Left renal cortex interstitium (tissue), 4 donors: ENCODE data around the gene SEBOX. TPM values are rescaled to one million over a fixed set of nuclear protein-coding genes. Genes with fewer than 3 reads are reported as not detected.

Source experiments
- DNase-seq, 4 donors: peaks; one replicate each; pipeline ENCODE4 v3.0.0-alpha.2; 2013; ENCODE audit warnings: low read depth in 4 of 4, low spot score in 2 of 4, missing footprints in 1 of 4
- polyA plus RNA-seq, 4 donors: library from polyadenylated mRNA; unstranded; fragments of 120-200 nt; gene quantifications; one replicate each; pipeline ENCODE4 v1.2.1, GENCODE V29; 2013; ENCODE audit not compliant: insufficient read length in 4 of 4

SEBOX gene, protein sequence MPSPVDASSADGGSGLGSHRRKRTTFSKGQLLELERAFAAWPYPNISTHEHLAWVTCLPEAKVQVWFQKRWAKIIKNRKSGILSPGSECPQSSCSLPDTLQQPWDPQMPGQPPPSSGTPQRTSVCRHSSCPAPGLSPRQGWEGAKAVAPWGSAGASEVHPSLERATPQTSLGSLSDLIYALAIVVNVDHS
- not detected for polyA plus RNA-seq

DNA sequence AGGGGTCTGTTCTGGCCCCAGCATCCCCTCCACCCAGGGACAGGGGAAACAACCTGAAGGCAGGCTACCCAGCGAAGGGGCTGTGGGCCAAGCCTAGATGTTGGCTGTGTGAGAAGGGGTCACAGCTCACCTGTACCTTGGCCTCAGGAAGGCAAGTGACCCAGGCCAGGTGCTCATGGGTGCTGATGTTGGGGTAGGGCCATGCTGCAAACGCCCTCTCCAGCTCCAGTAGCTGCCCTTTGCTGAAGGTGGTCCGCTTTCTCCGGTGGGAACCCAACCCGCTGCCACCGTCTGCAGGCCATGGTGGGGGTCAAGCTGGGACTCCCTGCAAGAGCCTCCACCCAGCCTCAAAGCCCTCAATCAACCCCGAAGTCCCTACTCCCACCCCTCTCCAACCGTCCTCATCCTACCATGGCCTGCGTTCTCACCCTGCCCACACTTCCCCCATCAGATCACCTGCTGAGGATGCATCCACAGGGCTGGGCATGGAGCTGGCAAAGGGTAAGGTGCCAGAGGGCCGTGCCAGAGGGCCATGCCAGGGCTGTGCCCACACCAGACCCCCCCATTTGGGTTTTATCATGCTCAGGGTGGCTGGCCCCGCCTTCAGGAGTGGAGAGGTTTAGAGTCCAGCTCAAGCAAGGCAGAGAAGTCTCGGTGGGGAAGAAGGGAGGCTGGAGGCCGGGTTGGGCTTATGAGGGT, at the start of gene SEBOX:
Gene SEBOX, minus strand, starts transcription at position 535 of the 699 bp plus-strand sequence. Its CDS starts 48 bp downstream, at position 487.
- no peak for DNase-seq

DNA sequence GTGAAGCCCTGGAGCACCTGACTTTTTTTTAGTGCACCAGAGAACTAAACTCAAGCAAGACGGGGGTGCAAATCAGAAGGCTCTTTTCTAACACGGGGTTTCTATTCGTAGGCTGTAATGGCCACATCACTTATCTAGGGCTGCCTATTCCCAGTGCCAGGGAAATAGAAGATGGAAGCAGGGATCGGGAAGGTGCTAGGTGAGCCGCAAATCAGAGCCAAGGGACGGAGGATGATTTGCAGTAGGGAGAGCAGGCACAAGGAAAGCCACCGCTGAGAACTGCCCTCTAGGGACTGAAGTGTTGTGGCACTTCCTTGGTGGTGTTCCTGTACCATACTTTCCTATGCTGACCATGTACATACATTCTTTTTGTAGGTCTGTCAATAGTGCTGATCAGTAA, 48.8 kb upstream of the SEBOX start:
- DNase-seq = no peak

DNA sequence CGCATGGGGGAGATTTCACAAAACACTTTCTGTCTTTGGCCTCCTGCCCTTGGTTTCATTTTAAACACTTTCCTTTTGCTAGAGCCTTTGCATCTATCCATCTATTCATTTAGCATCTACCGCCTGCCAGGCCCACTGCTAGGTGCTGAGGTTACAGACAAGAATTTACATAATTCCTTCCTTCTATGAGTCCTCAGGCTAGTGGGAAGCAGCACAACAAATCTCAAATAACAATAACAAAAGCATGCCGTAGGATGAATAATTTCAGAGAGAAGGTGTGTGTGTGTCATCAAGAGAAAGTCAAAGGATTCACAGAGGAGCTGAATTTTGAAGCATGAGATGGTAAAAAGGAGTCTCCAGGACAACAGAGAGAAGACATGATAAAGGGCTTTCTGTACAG, 47.1 kb upstream of the SEBOX start:
- no peak for DNase-seq

DNA sequence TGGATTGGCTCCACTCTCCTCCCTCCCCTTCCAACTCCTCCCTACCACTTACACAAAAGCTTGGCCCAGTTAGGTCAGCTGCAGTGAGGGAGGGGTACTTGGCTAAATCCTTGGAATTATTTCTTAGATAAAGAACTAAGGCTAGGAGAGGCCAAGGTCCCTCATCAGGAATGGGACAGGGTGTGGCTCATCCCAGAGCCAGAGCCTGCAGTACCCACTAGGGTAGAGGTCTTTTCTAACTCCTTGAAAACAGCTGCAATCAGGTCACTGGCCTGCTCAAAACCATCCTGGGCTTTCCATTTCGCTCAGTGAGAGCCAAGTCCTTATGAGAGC, 42.9 kb upstream of the SEBOX start:
- no peak for DNase-seq

DNA sequence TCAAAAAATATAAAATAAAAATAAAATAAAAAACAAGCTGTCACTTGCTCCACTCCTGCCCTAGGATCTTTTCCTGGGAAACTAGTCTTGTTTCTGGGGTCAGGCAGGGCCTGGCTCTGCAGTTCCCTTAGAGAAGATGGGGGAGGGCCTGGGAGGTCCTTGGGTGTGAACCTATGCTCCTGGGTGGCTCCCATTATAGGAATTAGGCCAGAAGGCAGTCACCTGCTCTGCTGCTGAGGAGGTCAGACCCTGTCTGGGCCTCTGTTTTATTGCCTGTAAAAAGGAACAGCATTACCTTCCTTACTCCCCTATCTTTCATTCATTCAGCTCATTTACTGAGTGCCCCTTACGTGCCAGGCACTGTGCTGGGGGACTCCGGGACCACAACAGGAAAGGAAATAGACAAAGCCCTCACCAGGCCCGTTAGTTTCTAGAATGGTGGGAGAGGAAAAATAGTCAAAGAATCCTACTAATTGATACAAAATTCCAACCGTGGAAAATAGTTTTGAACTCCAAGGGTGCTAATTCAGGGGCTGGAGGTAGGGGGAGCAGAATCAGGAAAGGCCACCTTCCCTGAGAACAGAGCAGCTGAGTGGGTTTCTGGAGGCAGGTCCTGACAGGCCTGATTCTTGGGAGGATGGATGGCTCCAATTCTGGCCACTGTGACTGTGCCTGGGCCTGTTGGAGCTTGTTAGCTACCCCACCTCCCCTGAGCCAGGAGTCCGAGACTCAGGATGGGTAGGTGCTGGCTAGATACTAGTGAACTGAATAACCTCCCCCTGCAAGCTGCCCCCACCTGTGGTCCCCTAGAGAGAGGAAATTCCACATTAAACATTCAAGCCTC, 42.4 kb upstream of the SEBOX start:
- DNase-seq = no peak

DNA sequence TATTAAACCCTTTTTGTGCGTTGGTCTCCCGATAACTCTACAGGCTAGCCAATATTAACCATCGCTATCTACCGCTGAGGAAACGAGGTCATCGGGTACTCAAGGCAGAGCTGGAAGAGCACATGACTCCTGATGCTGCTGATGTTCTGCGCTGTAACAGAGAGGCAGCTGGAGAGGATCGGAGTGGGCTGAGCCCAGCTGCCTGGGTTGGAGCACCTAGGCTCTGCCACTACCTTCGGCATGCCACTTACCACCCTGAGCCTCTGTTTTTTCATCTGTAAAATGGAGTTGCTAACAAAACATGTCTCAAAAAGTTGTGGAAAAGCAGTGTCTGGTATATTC, 41.4 kb upstream of the SEBOX start:
- DNase-seq = no peak

DNA sequence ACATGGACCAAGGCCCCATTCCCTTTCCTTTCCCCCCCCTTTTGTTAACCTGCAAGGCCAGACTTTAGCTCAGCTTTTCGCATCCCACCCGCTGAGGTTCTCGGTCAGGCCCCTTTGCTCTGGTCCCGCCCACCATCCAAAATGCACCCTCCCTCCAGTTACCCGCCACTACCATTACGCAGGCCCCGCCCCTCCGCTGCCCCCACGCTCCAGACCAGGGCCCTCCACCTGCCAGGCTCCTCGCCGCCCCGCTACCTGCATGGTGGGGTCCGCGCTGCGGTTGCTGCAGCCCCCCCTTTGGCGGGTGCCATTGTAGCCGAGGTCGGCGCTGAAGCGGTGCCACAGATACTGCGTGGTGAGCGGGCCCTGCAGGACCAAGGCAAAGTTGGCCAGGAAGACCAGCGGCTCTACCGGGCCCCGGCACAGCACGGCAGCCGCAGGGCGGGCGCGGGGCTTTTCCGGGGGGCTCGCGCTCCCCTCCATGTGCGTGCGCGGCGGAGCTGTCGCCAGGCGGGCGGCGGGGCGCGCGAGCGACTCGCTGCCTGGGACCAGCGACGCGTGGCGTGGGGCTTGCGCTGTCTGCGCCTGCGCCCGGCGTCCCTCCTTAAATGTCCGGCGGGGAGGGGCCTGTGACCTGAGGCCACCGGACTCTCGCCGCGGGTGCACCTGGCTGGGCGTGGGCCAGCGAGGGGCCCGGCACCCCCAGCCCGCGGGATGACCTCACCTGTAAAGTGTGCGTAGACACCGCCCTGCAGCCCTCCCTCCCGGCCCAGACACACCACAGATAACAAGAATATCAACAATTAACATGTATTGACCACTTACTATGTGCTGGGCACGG, 40.9 kb upstream of the SEBOX start, which contains the start of gene SLC46A1:
Gene SLC46A1, minus strand, starts transcription at position 581 of the 841 bp plus-strand sequence. Its CDS starts 98 bp downstream, at position 483.
- peak in 1 of 4 donors; percentile 29 for DNase-seq

DNA sequence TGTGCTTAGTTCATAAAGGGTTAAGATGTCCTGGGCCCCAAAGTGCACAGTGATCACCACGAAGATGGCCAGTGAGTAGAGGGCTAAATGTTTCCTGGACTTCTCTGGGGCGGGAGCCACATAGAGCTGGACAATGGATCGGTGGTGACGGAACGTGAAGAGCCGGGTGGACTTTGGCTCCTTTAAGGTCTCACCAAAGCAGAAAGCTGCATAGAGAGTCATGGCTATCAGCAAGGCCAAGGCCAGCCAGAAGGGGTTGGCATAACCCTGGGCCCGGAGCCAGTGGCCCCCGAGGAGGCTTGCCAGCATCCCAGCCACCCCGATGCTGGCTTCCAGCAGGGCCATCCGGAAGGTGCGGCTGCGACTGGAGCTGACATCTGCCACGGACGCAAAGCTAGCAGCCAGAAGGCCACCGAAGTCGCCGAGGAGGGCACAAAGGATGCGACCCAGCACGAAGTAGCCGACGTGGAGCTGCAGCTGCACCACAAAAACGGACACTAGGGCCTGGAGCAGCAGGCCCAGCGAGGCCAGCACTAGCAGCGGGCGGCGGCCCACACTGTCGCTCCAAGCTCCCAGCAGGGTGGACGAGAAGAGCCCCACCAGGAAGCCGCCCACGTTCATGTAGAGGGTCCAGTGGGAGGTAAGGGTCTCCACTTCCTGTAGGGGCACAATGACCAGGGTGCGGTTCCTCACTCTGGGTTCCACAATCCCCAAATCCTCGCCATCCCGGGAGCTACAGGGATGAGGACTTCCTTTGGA, 40.0 kb upstream of the SEBOX start:
- DNase-seq = no peak

DNA sequence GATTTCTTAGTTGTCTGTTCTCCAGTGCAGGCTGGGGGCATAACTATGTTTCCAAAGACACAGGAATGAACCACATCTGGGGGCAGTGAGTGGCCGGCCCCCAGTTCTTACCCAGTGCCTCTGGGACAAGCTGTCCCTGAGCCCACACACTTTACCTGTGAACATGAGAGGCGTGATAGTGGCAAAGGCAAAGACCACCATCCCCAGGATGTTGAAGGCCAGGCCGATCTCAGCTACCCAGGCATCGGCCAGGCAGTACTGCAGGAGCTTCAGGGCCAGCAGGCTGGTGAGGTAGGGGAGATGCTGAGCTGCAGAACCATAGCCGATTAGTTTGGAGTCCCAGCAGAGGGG, 39.4 kb upstream of the SEBOX start:
- DNase-seq = no peak

DNA sequence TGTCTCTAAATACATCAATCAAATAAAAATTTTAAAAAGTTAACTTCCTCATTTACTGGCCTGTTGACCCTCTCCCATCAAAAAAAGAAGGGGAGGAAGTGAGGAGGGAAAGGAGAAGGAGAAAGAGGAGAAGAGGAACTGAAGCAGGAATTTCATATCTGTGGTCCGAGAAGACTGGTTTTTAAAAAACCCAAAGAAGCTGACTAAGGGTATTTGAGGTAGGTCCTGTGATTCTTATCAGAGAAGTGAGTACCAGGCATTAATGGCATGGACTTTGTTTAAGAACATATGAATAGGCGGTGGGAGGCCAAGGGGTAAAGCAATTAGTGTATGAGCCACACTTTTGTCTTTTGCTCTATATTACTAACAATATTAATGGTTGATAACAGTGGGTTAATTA, 39.0 kb upstream of the SEBOX start:
- DNase-seq = no peak

DNA sequence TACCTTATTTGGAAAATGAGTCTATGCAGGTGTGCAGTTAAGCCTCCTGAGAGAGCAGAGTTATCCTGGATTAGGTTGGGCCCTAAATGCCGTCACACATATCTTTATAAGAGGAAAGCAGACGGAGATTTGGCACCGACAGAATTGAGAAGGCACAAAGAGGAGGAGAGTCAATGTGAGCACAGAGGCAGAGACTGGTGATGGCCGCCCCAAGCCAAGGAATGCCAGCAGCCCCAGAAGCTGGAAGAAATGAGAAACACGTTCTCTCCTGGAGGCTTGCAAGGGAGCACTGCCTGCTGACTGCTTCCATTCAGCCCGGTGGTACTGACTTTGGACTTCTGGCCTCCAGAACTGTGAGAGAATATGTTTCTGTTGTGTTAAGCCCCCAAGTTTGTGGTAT, 37.8 kb upstream of the SEBOX start:
- DNase-seq = no peak

DNA sequence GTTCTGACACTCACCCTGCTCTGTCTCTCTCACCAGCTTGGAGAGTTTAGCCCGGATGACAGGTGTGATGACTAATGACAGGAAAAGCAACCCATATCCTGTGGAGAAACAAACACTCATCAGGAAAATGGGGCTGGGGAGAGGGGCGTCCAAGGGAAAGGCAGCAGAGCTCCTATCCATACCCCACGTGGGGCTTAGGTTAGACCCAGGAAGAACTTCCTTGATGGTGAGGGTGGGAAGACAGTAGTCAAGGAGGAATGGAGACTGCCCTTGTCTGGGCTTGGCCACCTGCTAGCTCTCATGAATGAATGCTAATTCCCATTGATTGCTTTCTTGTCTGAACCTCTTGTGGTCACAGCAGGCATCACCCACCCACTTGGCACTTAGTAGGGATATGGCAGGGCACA, 37.2 kb upstream of the SEBOX start:
- DNase-seq = no peak

DNA sequence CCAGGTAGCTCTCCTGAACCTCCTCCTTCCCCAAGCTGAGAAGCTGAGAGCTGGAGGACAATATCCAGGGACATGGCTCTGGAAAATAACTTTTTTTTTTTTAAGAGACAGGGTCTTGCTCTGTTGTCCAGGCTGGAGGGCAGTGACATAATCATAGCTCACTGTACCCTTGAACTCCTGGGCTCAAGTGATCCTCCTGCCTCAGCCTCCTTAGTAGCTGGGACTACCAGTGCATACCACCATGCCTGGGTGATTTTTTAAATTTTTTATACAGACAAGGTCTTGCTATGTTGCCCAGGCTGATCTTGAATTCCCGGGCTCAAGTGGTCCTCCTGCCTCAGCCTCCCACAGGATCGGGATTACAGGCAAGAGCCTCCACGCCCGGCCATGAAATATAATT, 34.8 kb upstream of the SEBOX start:
- DNase-seq = no peak

DNA sequence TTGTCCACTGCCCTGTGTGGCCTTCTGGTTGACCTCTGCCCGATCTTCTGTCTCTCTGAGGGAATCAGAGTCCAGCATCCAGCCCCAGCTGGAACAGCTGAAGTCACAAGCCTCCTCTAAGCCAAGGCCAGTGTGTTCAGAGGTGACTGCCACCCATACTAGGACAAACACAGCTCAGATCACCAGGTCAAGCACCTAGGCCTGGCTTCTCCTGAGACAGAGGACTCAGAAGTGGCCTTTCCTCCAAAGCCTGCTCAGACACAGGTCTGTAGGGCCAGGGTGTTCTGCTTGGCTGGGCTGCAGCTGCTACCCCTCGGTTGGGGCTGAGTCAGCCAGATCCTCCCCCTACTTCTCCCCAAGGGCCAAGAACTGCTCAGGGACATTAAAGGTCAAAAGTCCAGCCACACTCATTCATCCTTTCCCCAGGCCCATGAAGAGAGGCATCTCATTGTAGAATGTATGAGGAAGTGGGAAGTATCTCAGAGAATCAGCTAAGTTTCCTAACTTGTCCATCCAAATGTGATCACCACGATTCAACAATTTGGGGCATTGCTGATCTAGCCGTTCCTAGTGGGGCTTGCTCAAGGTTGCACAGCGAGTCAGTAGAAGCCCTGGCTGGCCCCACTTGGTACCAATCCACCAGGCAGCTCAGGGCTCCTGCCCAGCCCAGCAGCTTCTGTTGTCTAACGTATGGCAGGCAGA, 33.4 kb upstream of the SEBOX start:
- no peak for DNase-seq

DNA sequence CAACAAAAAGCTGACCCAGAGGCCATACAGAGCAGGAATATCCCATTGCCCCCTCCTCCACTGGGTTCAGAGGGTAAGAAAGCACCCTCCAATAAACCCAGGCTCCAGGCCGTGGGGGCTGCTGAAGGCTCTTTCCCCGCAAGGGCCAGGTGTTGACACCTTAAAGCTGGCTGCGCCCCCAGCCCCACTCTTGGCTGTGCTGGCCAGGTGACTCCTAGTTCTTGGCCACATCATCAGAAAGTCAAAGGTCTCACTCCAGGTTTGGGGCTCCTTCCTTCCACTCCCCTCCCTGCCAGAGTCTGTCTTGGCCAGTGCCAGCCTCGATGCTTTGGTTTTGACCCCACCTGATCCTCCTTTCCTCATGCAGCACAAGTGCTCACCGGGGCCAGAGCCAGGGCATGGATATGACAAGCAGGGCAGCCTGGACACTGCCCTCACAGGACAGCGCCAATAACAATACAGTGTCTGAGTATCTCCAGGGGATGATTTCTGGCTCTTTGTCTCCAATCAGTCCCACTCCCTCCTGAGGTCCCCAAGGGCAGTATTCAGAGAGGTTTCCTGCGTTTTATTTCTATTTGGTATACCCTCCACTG, 32.8 kb upstream of the SEBOX start:
- no peak for DNase-seq

DNA sequence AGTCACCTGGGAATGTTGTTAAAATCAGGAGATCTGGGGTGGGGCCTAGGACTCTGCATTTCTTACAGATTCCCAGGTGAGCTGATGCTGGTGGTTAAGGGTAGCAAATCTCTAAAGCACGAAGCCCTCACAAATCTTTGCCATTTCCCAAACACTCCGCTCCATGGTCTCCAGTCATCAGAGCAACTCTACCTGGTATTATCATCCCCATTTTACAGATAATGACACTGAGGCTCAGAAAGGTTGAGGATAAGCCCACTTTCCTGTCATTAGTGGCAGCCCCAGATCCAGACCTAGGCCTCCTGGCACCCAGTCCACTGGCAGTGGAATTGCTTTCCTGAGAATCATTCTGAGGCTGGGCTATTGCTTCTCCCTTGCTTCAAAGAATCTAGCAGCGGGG, 32.3 kb upstream of the SEBOX start:
- DNase-seq = no peak

DNA sequence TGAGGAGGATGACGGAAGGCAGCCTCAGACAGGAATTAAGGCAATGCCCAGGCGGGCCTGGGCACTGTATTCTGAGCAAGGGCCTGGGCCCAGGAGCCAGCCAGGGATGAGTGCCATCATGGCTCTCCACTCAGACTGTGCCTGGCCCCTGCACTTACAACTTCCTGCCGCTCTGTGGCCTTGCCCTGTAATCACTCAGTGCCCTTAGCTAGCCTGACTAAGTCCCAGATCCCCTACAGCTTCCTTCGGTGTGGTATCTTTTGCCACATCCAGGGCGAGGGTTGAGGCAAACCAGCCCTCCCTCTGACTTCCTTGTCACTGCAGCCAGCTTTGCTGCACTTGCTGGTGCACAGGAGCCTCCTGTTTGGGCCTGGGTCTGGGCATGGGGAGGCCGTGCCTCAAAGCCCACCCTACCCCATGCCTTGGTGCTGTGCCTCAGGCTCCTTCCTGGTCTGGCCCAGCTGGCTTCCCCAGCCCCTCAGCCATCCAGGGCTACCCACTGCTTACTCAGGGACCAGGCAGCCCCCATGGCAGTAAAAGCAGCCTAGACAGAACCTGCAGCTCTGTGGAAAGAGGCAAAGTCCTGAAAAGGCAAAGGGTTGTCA, 31.7 kb upstream of the SEBOX start:
- no peak for DNase-seq

DNA sequence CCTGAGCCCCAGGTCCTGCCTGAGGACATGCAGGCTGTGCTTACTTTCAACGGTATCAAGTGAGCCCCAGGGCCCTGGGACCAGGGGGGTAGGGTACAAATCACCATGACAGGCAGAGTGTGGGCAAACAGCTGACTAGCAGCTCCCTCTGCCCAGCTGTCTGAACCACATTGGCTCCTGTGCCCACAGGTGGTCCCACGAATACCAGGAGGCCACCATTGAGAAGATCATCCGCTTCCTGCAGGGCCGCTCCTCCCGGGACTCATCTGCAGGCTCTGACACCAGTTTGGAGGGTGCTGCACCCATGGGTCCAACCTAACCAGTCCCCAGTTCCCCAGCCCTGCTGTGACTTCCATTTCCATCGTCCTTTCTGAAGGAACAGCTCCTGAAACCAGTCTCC, 31.0 kb upstream of the SEBOX start:
- DNase-seq = no peak

DNA sequence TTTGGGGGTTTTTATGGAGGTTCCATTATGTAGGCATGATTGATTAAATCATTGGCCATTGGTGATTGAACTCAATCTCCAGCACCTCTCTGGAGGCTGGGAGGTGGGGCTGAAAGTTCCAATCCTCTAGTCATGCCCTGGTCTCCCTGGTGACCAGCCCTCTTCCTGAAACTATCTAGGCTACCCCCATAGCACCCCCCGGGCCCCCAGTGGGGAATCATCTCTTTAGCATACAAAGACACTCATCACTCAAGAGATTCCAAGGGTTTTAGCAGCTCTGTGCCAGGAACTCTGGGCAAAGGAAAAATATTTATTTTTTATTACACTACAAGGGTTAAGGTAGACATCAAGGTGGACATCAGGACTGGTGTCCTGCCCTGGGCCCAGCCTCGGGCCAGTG, 30.4 kb upstream of the SEBOX start:
- no peak for DNase-seq
